Measurements from ENCODE around the gene SNRPA1. TPM values are rescaled to one million over a fixed set of nuclear protein-coding genes. Genes with fewer than 3 reads are reported as not detected.

The SNRPA1 gene
- total RNA-seq, 1 donor from 2014 or later = 26.8 TPM

- Histone ChIP-seq H3K36me3 (peaks cover 63% of the 10 kb centered on the region), H3K9me3 (replicated peaks) (no peaks in the 10 kb centered on the region), H3K4me3 (peak overlapping the region; percentile 90), H3K4me1 (peaks cover 54% of the 10 kb centered on the region), H3K27ac (replicated peaks) (peak overlapping the region; percentile 94), H3K27me3 (ENCODE audit: low read depth) (no peaks in the 10 kb centered on the region)
- intact Hi-C loops (cut with micrococcal nuclease) = no loop called here
- DNase-seq = no peak
- TF ChIP-seq CTCF (IDR thresholded peaks at IDR 0.05; ENCODE audit: borderline replicate concordance) = peak; percentile 24
Measured at GRCh38 chr15:101276501-101277037, 18.5 kb downstream of the SNRPA1 start.

GRCh38 chr15:101275018-101275417 is 20.0 kb downstream of the SNRPA1 start:
- H3K4me1 ChIP-seq = peaks cover 54% of the 10 kb centered on the region
- intact Hi-C loops (cut with micrococcal nuclease) = no loop called here
- no peak overlapping the region for H3K27ac ChIP-seq (replicated peaks)
- H3K9me3 ChIP-seq (replicated peaks) = no peaks in the 10 kb centered on the region
- no peaks in the 10 kb centered on the region for H3K27me3 ChIP-seq (ENCODE audit: low read depth)
- DNase-seq = no peak
- TF ChIP-seq CTCF (IDR thresholded peaks at IDR 0.05; ENCODE audit: borderline replicate concordance) = no peak
- peaks cover 62% of the 10 kb centered on the region for H3K36me3 ChIP-seq
- H3K4me3 ChIP-seq = no peak overlapping the region

GRCh38 chr15:101273534-101273933 is 21.5 kb downstream of the SNRPA1 start:
- Histone ChIP-seq H3K36me3 (peaks cover 57% of the 10 kb centered on the region), H3K4me3 (no peak overlapping the region), H3K27ac (replicated peaks) (peak overlapping the region; percentile 75), H3K9me3 (replicated peaks) (no peaks in the 10 kb centered on the region), H3K4me1 (peaks cover 54% of the 10 kb centered on the region), H3K27me3 (ENCODE audit: low read depth) (no peaks in the 10 kb centered on the region)
- intact Hi-C loops (cut with micrococcal nuclease) = no loop called here
- no peak for TF ChIP-seq CTCF (IDR thresholded peaks at IDR 0.05; ENCODE audit: borderline replicate concordance)
- DNase-seq = no peak

GRCh38 chr15:101272584-101272983 is 22.5 kb downstream of the SNRPA1 start:
- Histone ChIP-seq H3K27me3 (ENCODE audit: low read depth) (no peaks in the 10 kb centered on the region), H3K4me1 (peaks cover 49% of the 10 kb centered on the region), H3K9me3 (replicated peaks) (no peaks in the 10 kb centered on the region), H3K36me3 (peaks cover 57% of the 10 kb centered on the region), H3K4me3 (no peak overlapping the region), H3K27ac (replicated peaks) (peak overlapping the region; percentile 75)
- intact Hi-C loops (cut with micrococcal nuclease) = no loop called here
- TF ChIP-seq CTCF (IDR thresholded peaks at IDR 0.05; ENCODE audit: borderline replicate concordance) = no peak
- DNase-seq = no peak

GRCh38 chr15:101269479-101270223 is 25.4 kb downstream of the SNRPA1 start:
- peak overlapping the region; percentile 27 for H3K27ac ChIP-seq (replicated peaks)

More at GRCh38 chr15:101269479-101270223, 25.4 kb downstream of the SNRPA1 start:
- peaks cover 45% of the 10 kb centered on the region for H3K36me3 ChIP-seq
- TF ChIP-seq CTCF (IDR thresholded peaks at IDR 0.05; ENCODE audit: borderline replicate concordance) = peak; percentile 64
- H3K4me3 ChIP-seq = no peak overlapping the region
- intact Hi-C loops (cut with micrococcal nuclease) = no loop called here
- H3K27me3 ChIP-seq (ENCODE audit: low read depth) = no peaks in the 10 kb centered on the region
- H3K9me3 ChIP-seq (replicated peaks) = no peaks in the 10 kb centered on the region
- peaks cover 34% of the 10 kb centered on the region for H3K4me1 ChIP-seq
- DNase-seq = no peak

Data from left ventricle myocardium inferior (tissue), 1 donor.